HCT116 (cell line): ENCODE results near the gene GRAMD4.

ENCODE experiments used
- POLR2AphosphoS5 ChIP-seq: IDR thresholded peaks from 2 replicates; pipeline ENCODE4 v1.6.1; 2011; ENCODE audit warnings: mild to moderate bottlenecking, low read depth, low read length, moderate library complexity
- RAD21 ChIP-seq: IDR thresholded peaks from 2 replicates; pipeline ENCODE4 v1.6.1; 2012; ENCODE audit warnings: low read depth, mild to moderate bottlenecking
- SIN3A ChIP-seq: IDR thresholded peaks from 2 replicates; pipeline ENCODE4 v1.6.1; 2012; ENCODE audit warnings: low read depth

DNA sequence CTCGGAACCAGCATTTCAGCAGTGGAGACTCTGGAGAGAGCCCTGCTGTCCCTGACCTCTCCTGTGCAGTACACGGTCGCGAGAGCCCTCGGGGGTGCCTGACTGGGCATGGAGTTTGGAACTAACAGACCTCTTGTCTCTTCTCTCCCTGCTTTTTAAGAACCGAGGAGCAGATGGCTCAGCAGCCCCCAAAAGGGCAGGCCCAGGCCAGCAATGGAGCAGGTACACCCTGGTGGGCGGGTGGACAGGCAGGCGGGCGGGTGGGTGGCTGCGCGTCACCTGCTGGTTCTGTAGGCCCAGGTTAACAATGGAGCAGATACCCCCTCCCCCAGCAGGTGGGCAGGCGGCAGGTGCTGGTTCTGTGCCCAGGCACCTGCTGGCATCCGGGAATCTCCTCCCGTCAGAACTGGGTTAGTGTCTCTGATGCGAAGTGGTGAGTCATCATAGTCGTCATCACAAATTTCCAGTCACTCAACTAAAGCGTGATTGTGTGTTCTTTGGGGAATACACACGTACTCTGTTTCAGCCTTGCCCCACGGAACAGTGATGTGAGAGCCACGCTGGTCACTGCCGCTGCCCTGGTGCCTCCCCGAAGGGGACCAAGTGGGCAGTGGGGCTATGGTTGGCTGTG is 41.1 kb downstream of the GRAMD4 start:
- TF ChIP-seq POLR2AphosphoS5 (peak; percentile 25; the same call in 1 of the 2 replicates), RAD21 (no peak), SIN3A (no peak)
